ENCODE results near the gene WNT11.
A peak's percentile ranks its signal among the peaks of the same experiment; 100 is the strongest.
"Not testable (repeated sequence)": the region's sequence is repeated elsewhere in the genome, so short reads cannot be mapped to it uniquely, and the experiment has no call there.

The WNT11 gene

GRCh38 chr11:76207642-76208401, 1.5 kb upstream of the WNT11 start:
- DNase-seq, result peak; percentile 43 to 96 (median 71)
- intact Hi-C loops (cut with DNase I), result loop anchor here (1.0 to 5.0 kb wide), 2 partner anchors 110 to 304 kb away; no protein-coding TSS in a partner anchor

- intact Hi-C loops (cut with DNase I), result loop anchor here (5.0 kb wide), 1 partner anchor 306 kb away; no protein-coding TSS in a partner anchor
- DNase-seq, result peak in 1 of 10 donors; percentile 65
Observed at GRCh38 chr11:76206077-76206326, 300 bp downstream of the WNT11 start.

GRCh38 chr11:76205252-76206076, 838 bp downstream of the WNT11 start:
- intact Hi-C loops (cut with DNase I), result loop anchor here (5.0 kb wide), 1 partner anchor 307 kb away; no protein-coding TSS in a partner anchor
- DNase-seq, result peak in 1 of 10 donors; percentile 56

GRCh38 chr11:76203937-76204336, 2.4 kb downstream of the WNT11 start:
- intact Hi-C loops (cut with DNase I), result no loop called here
- DNase-seq, result no peak

GRCh38 chr11:76203131-76203925, 3.0 kb downstream of the WNT11 start:
- intact Hi-C loops (cut with DNase I), result no loop called here
- DNase-seq, result peak in 1 of 10 donors; percentile 57

GRCh38 chr11:76201672-76202412, 4.5 kb downstream of the WNT11 start:
- intact Hi-C loops (cut with DNase I), result no loop called here
- DNase-seq, result peak in 2 of 10 donors; percentile 70

GRCh38 chr11:76201056-76201455, 5.2 kb downstream of the WNT11 start:
- intact Hi-C loops (cut with DNase I), result no loop called here
- DNase-seq, result peak in 1 of 10 donors; percentile 63

GRCh38 chr11:76200006-76200940, 6.0 kb downstream of the WNT11 start:
- intact Hi-C loops (cut with DNase I), result no loop called here
- DNase-seq, result peak in 4 of 10 donors; percentile 32 to 76 (median 56)

GRCh38 chr11:76198691-76199090, 7.6 kb downstream of the WNT11 start:
- peak in 2 of 10 donors; percentile 16 to 71 for DNase-seq
- intact Hi-C loops (cut with DNase I), result not testable (repeated sequence)

GRCh38 chr11:76197941-76198640, 8.2 kb downstream of the WNT11 start:
- intact Hi-C loops (cut with DNase I), result no loop called here
- peak in 1 of 10 donors; percentile 51 for DNase-seq

GRCh38 chr11:76197332-76197731, 9.0 kb downstream of the WNT11 start:
- DNase-seq, result no peak
- intact Hi-C loops (cut with DNase I), result no loop called here

- intact Hi-C loops (cut with DNase I), result no loop called here
- no peak for DNase-seq
Observed at GRCh38 chr11:76196849-76197248, 9.5 kb downstream of the WNT11 start.

GRCh38 chr11:76194872-76195668, 11.2 kb downstream of the WNT11 start:
- intact Hi-C loops (cut with DNase I), result no loop called here
- DNase-seq, result no peak

- intact Hi-C loops (cut with DNase I), result no loop called here
- no peak for DNase-seq
Observed at GRCh38 chr11:76193219-76193618, 13.1 kb downstream of the WNT11 start.

- intact Hi-C loops (cut with DNase I), result no loop called here
Observed at GRCh38 chr11:76190376-76190775, 15.9 kb downstream of the WNT11 start.

GRCh38 chr11:76189682-76190081, 16.6 kb downstream of the WNT11 start:
- intact Hi-C loops (cut with DNase I), result no loop called here
- DNase-seq, result no peak

More at GRCh38 chr11:76190376-76190775, 15.9 kb downstream of the WNT11 start:
- DNase-seq, result no peak

GRCh38 chr11:76188873-76189272, 17.4 kb downstream of the WNT11 start:
- intact Hi-C loops (cut with DNase I), result no loop called here
- DNase-seq, result no peak

Data from posterior cingulate gyrus (tissue), 11 donors.